ENCODE measurements around the gene RPS6KB1. TPM values are rescaled to one million over a fixed set of nuclear protein-coding genes. Genes with fewer than 3 reads are reported as not detected.

Gene RPS6KB1
- total and polyA plus RNA-seq, 9 of the 15 experiments (the other 6 are each of a cell fraction or from before 2014, with no cell fraction given): 8.8 to 60.7 (median 35.1) TPM

- TF ChIP-seq ZBTB11 (CRISPR knock-in tag; IDR thresholded peaks at IDR 0.05) (peak in 1 of 3 experiments; percentile 62; a peak in 1 of 6 replicates), BACH1 (tag; IDR thresholded peaks at IDR 0.05) (peak; percentile 49; the same call in 1 of the 2 replicates), PPARD (CRISPR knock-in tag; IDR thresholded peaks at IDR 0.05) (no peak), PHF20 (IDR thresholded peaks at IDR 0.05; ENCODE audit: partially characterized antibody) (no peak), SRF (CRISPR knock-in tag; IDR thresholded peaks at IDR 0.05) (0 out of 4 replicates have a peak, but pooled peaks of 1 of the 2 experiments have one; percentile 14), TEAD1 (CRISPR knock-in tag; IDR thresholded peaks at IDR 0.05) (0 out of 4 replicates have a peak, but pooled peaks of 1 of the 2 experiments have one; percentile 12), CBX5 (IDR thresholded peaks at IDR 0.05; ENCODE audit: borderline replicate concordance, low read depth) (no peak)
Measured at GRCh38 chr17:59963738-59964481, 71.0 kb downstream of the RPS6KB1 start (continued).
